IMR-90 (cell line): ENCODE measurements around the gene RARRES1. TPM values are rescaled to one million over a fixed set of nuclear protein-coding genes. Genes with fewer than 3 reads are reported as not detected.

Experiments used
- ATAC-seq: fragments of 200-7000 bp; cut with Tn5 transposase; 2 replicates; pipeline ENCODE4 v1.9.1; 2020; ENCODE audit warnings: low read depth, mild to moderate bottlenecking, moderate library complexity
- BruUV-seq: library from RNA; stranded (reverse); fragments of 400-500 nt; replicated peaks from 2 replicates; lab custom pipeline; 2021; lab: Mats Ljungman, UMichigan
- CTCF ChIA-PET: fragments of 300-600 bp; formaldehyde crosslinking; extraction: SDS; loops from one replicate; lab custom pipeline; 2021; ENCODE audit warnings: antibody characterized with exemption; lab: Yijun Ruan, JAX
- POLR2A ChIA-PET: fragments of 300-600 bp; sonication (Branson Sonifier 250); formaldehyde crosslinking; loops from one replicate; lab custom pipeline; 2022; ENCODE audit warnings: antibody characterized with exemption; ENCODE audit not compliant: unreplicated experiment; lab: Charles Lee
- DNase-seq: peaks from one replicate; pipeline ENCODE4 v3.0.0; 2013
- H2AFZ ChIP-seq: replicated peaks from 2 replicates; pipeline ENCODE3; 2013; ENCODE audit warnings: low read length, mild to moderate bottlenecking; ENCODE audit not compliant: poor library complexity
- H2AK5ac ChIP-seq: 2 replicates; pipeline ENCODE4 v1.6.1; 2013; ENCODE audit warnings: low read depth, low read length, inconsistent platforms
- H2AK9ac ChIP-seq: replicated peaks from 2 replicates; pipeline ENCODE3; 2013; ENCODE audit warnings: mild to moderate bottlenecking, low read depth, low read length, moderate library complexity; ENCODE audit not compliant: poor library complexity
- H2BK120ac ChIP-seq: 2 replicates; pipeline ENCODE4 v1.6.1; 2013; ENCODE audit warnings: low read depth, low read length, inconsistent platforms
- H2BK15ac ChIP-seq: 3 replicates; pipeline ENCODE4 v1.6.1; 2013; ENCODE audit warnings: low read depth, low read length, inconsistent platforms
- H2BK20ac ChIP-seq: 2 replicates; pipeline ENCODE4 v1.6.1; 2013; ENCODE audit warnings: low read depth, mild to moderate bottlenecking, inconsistent platforms, low read length, moderate library complexity
- H2BK5ac ChIP-seq: 2 replicates; pipeline ENCODE4 v1.6.1; 2013; ENCODE audit warnings: mild to moderate bottlenecking, low read depth, low read length, inconsistent platforms; ENCODE audit not compliant: poor library complexity, severe bottlenecking
- H3K14ac ChIP-seq: replicated peaks from 2 replicates; pipeline ENCODE4 v1.6.1; 2013; ENCODE audit warnings: low read depth, low read length, inconsistent platforms
- H3K18ac ChIP-seq: 2 replicates; pipeline ENCODE4 v1.6.1; 2013; ENCODE audit warnings: low read depth, low read length, control low read depth
- H3K23ac ChIP-seq: 2 replicates; pipeline ENCODE4 v1.6.1; 2013; ENCODE audit warnings: low read depth, low read length, inconsistent platforms
- H3K27ac ChIP-seq: 2 replicates; pipeline ENCODE4 v1.5.1; 2013; ENCODE audit warnings: mild to moderate bottlenecking, control low read depth, low read length; ENCODE audit not compliant: insufficient read depth
- H3K27me3 ChIP-seq: 2 replicates; pipeline ENCODE4 v1.6.1; 2013; ENCODE audit warnings: low read length; ENCODE audit not compliant: control insufficient read depth, insufficient read depth
- H3K36me3 ChIP-seq: 2 replicates; pipeline ENCODE4 v1.6.1; 2013; ENCODE audit warnings: low read length, mixed read lengths; ENCODE audit not compliant: control insufficient read depth, insufficient read depth
- H3K4ac ChIP-seq: 2 replicates; pipeline ENCODE4 v1.6.1; 2013; ENCODE audit warnings: low read depth, low read length, inconsistent platforms
- H3K4me1 ChIP-seq: 2 replicates; pipeline ENCODE4 v1.6.1; 2013; ENCODE audit warnings: low read length, mixed read lengths; ENCODE audit not compliant: control insufficient read depth, insufficient read depth
- H3K4me2 ChIP-seq: 2 replicates; pipeline ENCODE4 v1.6.1; 2013; ENCODE audit warnings: low read depth, mild to moderate bottlenecking, control low read depth, low read length, moderate library complexity
- H3K4me3 ChIP-seq: 2 replicates; pipeline ENCODE4 v1.5.1; 2013; ENCODE audit warnings: low read depth, mild to moderate bottlenecking, control low read depth, low read length, moderate library complexity; ENCODE audit not compliant: insufficient read depth
- H3K56ac ChIP-seq: 2 replicates; pipeline ENCODE4 v1.6.1; 2013; ENCODE audit warnings: low read length, inconsistent platforms; ENCODE audit not compliant: insufficient read depth; ENCODE audit errors: extremely low read depth
- H3K79me1 ChIP-seq, 2 experiments: 2 replicates each; pipeline ENCODE4 v1.6.1; 2013; ENCODE audit warnings: low read length in 2 of 2, inconsistent platforms in 1 of 2, low read depth in 1 of 2
- H3K9ac ChIP-seq: 2 replicates; pipeline ENCODE4 v1.6.1; 2013; ENCODE audit warnings: low read depth, low read length, control low read depth
- H3K9me1 ChIP-seq: 2 replicates; pipeline ENCODE4 v1.6.1; 2013; ENCODE audit warnings: low read length, inconsistent platforms; ENCODE audit not compliant: insufficient read depth
- H3K9me3 ChIP-seq: 2 replicates; pipeline ENCODE4 v1.6.1; 2013; ENCODE audit warnings: low read length; ENCODE audit not compliant: control insufficient read depth, insufficient read depth
- H4K20me1 ChIP-seq: 2 replicates; pipeline ENCODE4 v1.6.1; 2013; ENCODE audit warnings: low read length, inconsistent platforms; ENCODE audit not compliant: insufficient read depth
- H4K5ac ChIP-seq: 2 replicates; pipeline ENCODE4 v1.6.1; 2013; ENCODE audit warnings: mild to moderate bottlenecking, low read depth, low read length, control low read depth
- H4K8ac ChIP-seq, 2 experiments: 2 replicates each; pipeline ENCODE4 v1.6.1; 2013; ENCODE audit warnings: low read depth in 2 of 2, low read length in 2 of 2, control low read depth in 1 of 2, inconsistent platforms in 1 of 2
- H4K91ac ChIP-seq: 2 replicates; pipeline ENCODE4 v1.6.1; 2013; ENCODE audit warnings: low read depth, low read length, inconsistent platforms; ENCODE audit not compliant: insufficient read depth
- BHLHE40 ChIP-seq: fragments of 150-350 bp; IDR thresholded peaks from 2 replicates; pipeline ENCODE4 v1.6.1; 2016; ENCODE audit warnings: mild to moderate bottlenecking, low read depth, low read length
- CEBPB ChIP-seq: IDR thresholded peaks from 2 replicates; pipeline ENCODE4 v1.6.1; 2012; ENCODE audit warnings: low read depth, low read length, improper control_type of control experiment
- FOS ChIP-seq: fragments of 150-350 bp; IDR thresholded peaks from 2 replicates; pipeline ENCODE4 v1.6.1; 2016; ENCODE audit warnings: low read depth, low read length
- MAFK ChIP-seq: IDR thresholded peaks from 2 replicates; pipeline ENCODE4 v1.6.1; 2012; ENCODE audit warnings: low read depth, low read length, improper control_type of control experiment
- MAZ ChIP-seq: IDR thresholded peaks from 2 replicates; pipeline ENCODE4 v1.6.1; 2012; ENCODE audit warnings: low read depth, mild to moderate bottlenecking, low read length, improper control_type of control experiment, moderate library complexity, borderline replicate concordance
- MXI1 ChIP-seq: IDR thresholded peaks from 2 replicates; pipeline ENCODE4 v1.6.1; 2012; ENCODE audit warnings: low read depth, mild to moderate bottlenecking, low read length, moderate library complexity, borderline replicate concordance
- NFE2L2 ChIP-seq: fragments of 150-350 bp; IDR thresholded peaks from 2 replicates; pipeline ENCODE4 v1.6.1; 2016; ENCODE audit warnings: low read depth, mild to moderate bottlenecking, low read length
- POLR2A ChIP-seq: IDR thresholded peaks from 2 replicates; pipeline ENCODE4 v1.6.1; 2012; ENCODE audit warnings: mild to moderate bottlenecking, low read depth, low read length
- RAD21 ChIP-seq: IDR thresholded peaks from 2 replicates; pipeline ENCODE4 v1.6.1; 2012; ENCODE audit warnings: low read length, improper control_type of control experiment
- RCOR1 ChIP-seq: IDR thresholded peaks from 2 replicates; pipeline ENCODE4 v1.6.1; 2012; ENCODE audit warnings: mild to moderate bottlenecking, low read length, improper control_type of control experiment; ENCODE audit not compliant: insufficient replicate concordance
- SMC3 ChIP-seq: fragments of 150-350 bp; IDR thresholded peaks from 2 replicates; pipeline ENCODE4 v1.6.1; 2016; ENCODE audit warnings: low read depth, mild to moderate bottlenecking, antibody characterized with exemption, low read length, moderate library complexity
- WGBS, 2 experiments: methylation state at CpG; one replicate each; pipeline versions ENCODE4 v1.1.5 to v1.1.7; 2013; ENCODE audit warnings: missing lambda C conversion rate in 2 of 2; ENCODE audit not compliant: insufficient read length in 1 of 2; ENCODE audit errors: extremely low coverage in 2 of 2; 5-methylcytosine and 5-hydroxymethylcytosine counted together
- dilution Hi-C: fragments of 300-500 bp; cut with HindIII; formaldehyde crosslinking; loops from one replicate; pipeline ENCODE4 v1.14.3; 2018; ENCODE audit warnings: low sequenced_read_pairs; ENCODE audit not compliant: unreplicated experiment
- in situ Hi-C: fragments of 300-500 bp; cut with MboI; formaldehyde crosslinking; loops from 3 replicates; pipeline ENCODE4 v1.14.3; 2019; ENCODE audit warnings: low sequenced_read_pairs, inconsistent platforms, mixed read lengths
- intact Hi-C: fragments of 100-400 bp; cut with micrococcal nuclease; formaldehyde crosslinking; loops from 2 replicates; pipeline ENCODE4 v1.10.0; 2022
- polyA plus RNA-seq, 3 experiments: library from polyadenylated mRNA; depleted of rRNA; stranded (reverse); fragments of >200 nt; gene quantifications; 2 replicates each; pipeline ENCODE4 v1.2.3, GENCODE V29; 2012; ENCODE audit warnings: low replicate concordance in 1 of 3
- total RNA-seq: library from RNA; depleted of rRNA; stranded (reverse); fragments of >200 nt; gene quantifications from 2 replicates; pipeline ENCODE4 v1.2.3, GENCODE V29; 2012
- TF ChIP-seq, protein P1 (sequence below): conservative IDR thresholded peaks from 2 replicates; pipeline ENCODE4 v1.5.1; 2012; ENCODE audit warnings: mild to moderate bottlenecking, low read depth, low read length, improper control_type of control experiment

RARRES1 gene
- total and polyA plus RNA-seq, 2 of the 4 experiments (the other 2 are of a cell fraction) = 0.90 to 3.0 TPM

DNA sequence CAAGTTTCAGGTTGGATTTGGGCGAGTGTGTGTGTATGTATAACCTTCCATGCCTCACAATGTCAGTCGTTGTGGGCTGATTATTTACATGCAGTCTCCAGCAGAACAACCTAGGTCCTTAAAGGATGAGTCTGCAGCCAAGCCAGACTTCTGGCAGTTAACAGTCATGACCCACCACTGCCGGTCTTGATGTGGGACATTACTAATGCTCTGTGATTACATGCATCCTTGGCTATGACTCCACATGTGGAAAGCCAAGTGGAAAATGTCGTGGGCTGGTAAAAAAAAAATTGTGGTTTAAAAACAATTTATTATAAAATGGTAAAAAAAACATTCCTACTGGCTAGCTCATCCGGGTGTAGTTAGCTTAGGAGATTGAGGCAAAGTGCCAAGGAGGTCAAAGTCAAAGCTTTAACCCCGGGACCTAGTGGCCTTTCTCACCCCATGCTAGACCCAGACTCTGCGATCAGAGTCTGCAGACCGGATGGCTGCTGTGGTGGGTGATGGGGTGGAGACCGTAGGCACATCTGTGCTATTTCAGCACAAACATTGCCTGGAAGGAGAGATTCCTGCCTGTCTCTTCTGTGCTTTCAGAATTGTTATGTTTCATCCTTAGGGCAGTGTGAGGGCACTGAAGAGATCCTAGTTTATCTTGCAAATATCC, 6.8 kb downstream of the RARRES1 start:
- in situ Hi-C loops = loop anchor here (5.0 kb wide), 1 partner anchor 67 kb away; no protein-coding TSS in a partner anchor

More for the DNA sequence above, 6.8 kb downstream of the RARRES1 start:
- intact Hi-C loops = loop anchor here (2.0 to 5.0 kb wide), 2 partner anchors 67 to 537 kb away; no protein-coding TSS in a partner anchor
- Histone ChIP-seq H3K4ac (peak overlapping the region; percentile 74), H3K9me1 (peaks cover 21% of the 10 kb centered on the region), H3K4me1 (peaks cover 34% of the 10 kb centered on the region), H3K27me3 (no peaks in the 10 kb centered on the region), H2AK5ac (peak overlapping the region; percentile 54; the same call in 1 of the 2 replicates), H3K4me2 (peak overlapping the region; percentile 44), H3K9me3 (no peaks in the 10 kb centered on the region), H4K8ac (peak overlapping the region; percentile 1 to 64; a peak in 3 of 4 replicates), H2AFZ (no peak overlapping the region), H3K4me3 (no peak overlapping the region), H3K79me1 (peaks cover 6 to 39% of the 10 kb centered on the region in 2 experiments; a peak in 3 of 4 replicates), H2BK120ac (peak overlapping the region; percentile 84), H3K27ac (peak overlapping the region; percentile 92), H4K5ac (peak overlapping the region; percentile 23; the same call in 1 of the 2 replicates), H2BK15ac (no peak overlapping the region; the same call in 2 of the 3 replicates), H4K91ac (peak overlapping the region; percentile 76), H2AK9ac (peak overlapping the region; percentile 65), H3K36me3 (no peaks in the 10 kb centered on the region), H2BK5ac (peak overlapping the region; percentile 97), H3K56ac (peak overlapping the region; percentile 31; the same call in 1 of the 2 replicates), H3K23ac (no peak overlapping the region), H4K20me1 (peaks cover 7% of the 10 kb centered on the region), H3K9ac (no peak overlapping the region), H3K18ac (peak overlapping the region; percentile 91), H3K14ac (0 out of 2 replicates have a peak overlapping the region, but pooled peaks have one; percentile 0), H2BK20ac (peak overlapping the region; percentile 69)
- dilution Hi-C loops = no loop called here
- ATAC-seq (peak; percentile 85), DNase-seq (peak; percentile 100)
- no peak for TF ChIP-seq RAD21
- TF ChIP-seq MAZ = peak; percentile 30; the same call in 1 of the 2 replicates
- no peak for TF ChIP-seq SMC3
- TF ChIP-seq CEBPB = peak; percentile 75; the same call in 1 of the 2 replicates
- peak; percentile 97 for TF ChIP-seq MXI1
- TF ChIP-seq RCOR1 = peak; percentile 24
- TF ChIP-seq FOS = peak; percentile 94
- peak; percentile 26 for TF ChIP-seq BHLHE40
- no peak for TF ChIP-seq POLR2A
- peak; percentile 60; the same call in 1 of the 2 replicates for TF ChIP-seq NFE2L2
- TF ChIP-seq, protein P1, sequence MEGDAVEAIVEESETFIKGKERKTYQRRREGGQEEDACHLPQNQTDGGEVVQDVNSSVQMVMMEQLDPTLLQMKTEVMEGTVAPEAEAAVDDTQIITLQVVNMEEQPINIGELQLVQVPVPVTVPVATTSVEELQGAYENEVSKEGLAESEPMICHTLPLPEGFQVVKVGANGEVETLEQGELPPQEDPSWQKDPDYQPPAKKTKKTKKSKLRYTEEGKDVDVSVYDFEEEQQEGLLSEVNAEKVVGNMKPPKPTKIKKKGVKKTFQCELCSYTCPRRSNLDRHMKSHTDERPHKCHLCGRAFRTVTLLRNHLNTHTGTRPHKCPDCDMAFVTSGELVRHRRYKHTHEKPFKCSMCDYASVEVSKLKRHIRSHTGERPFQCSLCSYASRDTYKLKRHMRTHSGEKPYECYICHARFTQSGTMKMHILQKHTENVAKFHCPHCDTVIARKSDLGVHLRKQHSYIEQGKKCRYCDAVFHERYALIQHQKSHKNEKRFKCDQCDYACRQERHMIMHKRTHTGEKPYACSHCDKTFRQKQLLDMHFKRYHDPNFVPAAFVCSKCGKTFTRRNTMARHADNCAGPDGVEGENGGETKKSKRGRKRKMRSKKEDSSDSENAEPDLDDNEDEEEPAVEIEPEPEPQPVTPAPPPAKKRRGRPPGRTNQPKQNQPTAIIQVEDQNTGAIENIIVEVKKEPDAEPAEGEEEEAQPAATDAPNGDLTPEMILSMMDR = no peak
- TF ChIP-seq MAFK = peak; percentile 29; the same call in 1 of the 2 replicates
- ChIA-PET POLR2A (no interaction called here), CTCF (interaction anchor here (0.8 to 4.7 kb wide), 4 partner anchors 46 to 68 kb away, joined by 3 to 51 read pairs (median 6); no protein-coding TSS in a partner anchor)
- WGBS, 2 experiments = no CpG with 5 or more reads among the region's 9 CpGs
- BruUV-seq = no TSS peak
